IMR-90 (cell line): Measurements from ENCODE around the gene MTCL3.

Experiments used
- ATAC-seq: fragments of 200-7000 bp; cut with Tn5 transposase; 2 replicates; pipeline ENCODE4 v1.9.1; 2020; ENCODE audit warnings: low read depth, mild to moderate bottlenecking, moderate library complexity
- BruUV-seq: library from RNA; stranded (reverse); fragments of 400-500 nt; replicated peaks from 2 replicates; lab custom pipeline; 2021; lab: Mats Ljungman, UMichigan
- CTCF ChIA-PET: fragments of 300-600 bp; formaldehyde crosslinking; extraction: SDS; loops from one replicate; lab custom pipeline; 2021; ENCODE audit warnings: antibody characterized with exemption; lab: Yijun Ruan, JAX
- POLR2A ChIA-PET: fragments of 300-600 bp; sonication (Branson Sonifier 250); formaldehyde crosslinking; loops from one replicate; lab custom pipeline; 2022; ENCODE audit warnings: antibody characterized with exemption; ENCODE audit not compliant: unreplicated experiment; lab: Charles Lee
- DNase-seq: peaks from one replicate; pipeline ENCODE4 v3.0.0; 2013
- H2AFZ ChIP-seq: replicated peaks from 2 replicates; pipeline ENCODE3; 2013; ENCODE audit warnings: low read length, mild to moderate bottlenecking; ENCODE audit not compliant: poor library complexity
- H2AK5ac ChIP-seq: 2 replicates; pipeline ENCODE4 v1.6.1; 2013; ENCODE audit warnings: low read depth, low read length, inconsistent platforms
- H2AK9ac ChIP-seq: replicated peaks from 2 replicates; pipeline ENCODE3; 2013; ENCODE audit warnings: mild to moderate bottlenecking, low read depth, low read length, moderate library complexity; ENCODE audit not compliant: poor library complexity
- H2BK120ac ChIP-seq: 2 replicates; pipeline ENCODE4 v1.6.1; 2013; ENCODE audit warnings: low read depth, low read length, inconsistent platforms
- H2BK15ac ChIP-seq: 3 replicates; pipeline ENCODE4 v1.6.1; 2013; ENCODE audit warnings: low read depth, low read length, inconsistent platforms
- H2BK20ac ChIP-seq: 2 replicates; pipeline ENCODE4 v1.6.1; 2013; ENCODE audit warnings: low read depth, mild to moderate bottlenecking, inconsistent platforms, low read length, moderate library complexity
- H2BK5ac ChIP-seq: 2 replicates; pipeline ENCODE4 v1.6.1; 2013; ENCODE audit warnings: mild to moderate bottlenecking, low read depth, low read length, inconsistent platforms; ENCODE audit not compliant: poor library complexity, severe bottlenecking
- H3K14ac ChIP-seq: replicated peaks from 2 replicates; pipeline ENCODE4 v1.6.1; 2013; ENCODE audit warnings: low read depth, low read length, inconsistent platforms
- H3K18ac ChIP-seq: 2 replicates; pipeline ENCODE4 v1.6.1; 2013; ENCODE audit warnings: low read depth, low read length, control low read depth
- H3K23ac ChIP-seq: 2 replicates; pipeline ENCODE4 v1.6.1; 2013; ENCODE audit warnings: low read depth, low read length, inconsistent platforms
- H3K27ac ChIP-seq: 2 replicates; pipeline ENCODE4 v1.5.1; 2013; ENCODE audit warnings: mild to moderate bottlenecking, control low read depth, low read length; ENCODE audit not compliant: insufficient read depth
- H3K27me3 ChIP-seq: 2 replicates; pipeline ENCODE4 v1.6.1; 2013; ENCODE audit warnings: low read length; ENCODE audit not compliant: control insufficient read depth, insufficient read depth
- H3K36me3 ChIP-seq: 2 replicates; pipeline ENCODE4 v1.6.1; 2013; ENCODE audit warnings: low read length, mixed read lengths; ENCODE audit not compliant: control insufficient read depth, insufficient read depth
- H3K4ac ChIP-seq: 2 replicates; pipeline ENCODE4 v1.6.1; 2013; ENCODE audit warnings: low read depth, low read length, inconsistent platforms
- H3K4me1 ChIP-seq: 2 replicates; pipeline ENCODE4 v1.6.1; 2013; ENCODE audit warnings: low read length, mixed read lengths; ENCODE audit not compliant: control insufficient read depth, insufficient read depth
- H3K4me2 ChIP-seq: 2 replicates; pipeline ENCODE4 v1.6.1; 2013; ENCODE audit warnings: low read depth, mild to moderate bottlenecking, control low read depth, low read length, moderate library complexity
- H3K4me3 ChIP-seq: 2 replicates; pipeline ENCODE4 v1.5.1; 2013; ENCODE audit warnings: low read depth, mild to moderate bottlenecking, control low read depth, low read length, moderate library complexity; ENCODE audit not compliant: insufficient read depth
- H3K56ac ChIP-seq: 2 replicates; pipeline ENCODE4 v1.6.1; 2013; ENCODE audit warnings: low read length, inconsistent platforms; ENCODE audit not compliant: insufficient read depth; ENCODE audit errors: extremely low read depth
- H3K79me1 ChIP-seq, 2 experiments: 2 replicates each; pipeline ENCODE4 v1.6.1; 2013; ENCODE audit warnings: low read length in 2 of 2, inconsistent platforms in 1 of 2, low read depth in 1 of 2
- H3K9ac ChIP-seq: 2 replicates; pipeline ENCODE4 v1.6.1; 2013; ENCODE audit warnings: low read depth, low read length, control low read depth
- H3K9me1 ChIP-seq: 2 replicates; pipeline ENCODE4 v1.6.1; 2013; ENCODE audit warnings: low read length, inconsistent platforms; ENCODE audit not compliant: insufficient read depth
- H3K9me3 ChIP-seq: 2 replicates; pipeline ENCODE4 v1.6.1; 2013; ENCODE audit warnings: low read length; ENCODE audit not compliant: control insufficient read depth, insufficient read depth
- H4K20me1 ChIP-seq: 2 replicates; pipeline ENCODE4 v1.6.1; 2013; ENCODE audit warnings: low read length, inconsistent platforms; ENCODE audit not compliant: insufficient read depth
- H4K5ac ChIP-seq: 2 replicates; pipeline ENCODE4 v1.6.1; 2013; ENCODE audit warnings: mild to moderate bottlenecking, low read depth, low read length, control low read depth
- H4K8ac ChIP-seq, 2 experiments: 2 replicates each; pipeline ENCODE4 v1.6.1; 2013; ENCODE audit warnings: low read depth in 2 of 2, low read length in 2 of 2, control low read depth in 1 of 2, inconsistent platforms in 1 of 2
- H4K91ac ChIP-seq: 2 replicates; pipeline ENCODE4 v1.6.1; 2013; ENCODE audit warnings: low read depth, low read length, inconsistent platforms; ENCODE audit not compliant: insufficient read depth
- BHLHE40 ChIP-seq: fragments of 150-350 bp; IDR thresholded peaks from 2 replicates; pipeline ENCODE4 v1.6.1; 2016; ENCODE audit warnings: mild to moderate bottlenecking, low read depth, low read length
- CEBPB ChIP-seq: IDR thresholded peaks from 2 replicates; pipeline ENCODE4 v1.6.1; 2012; ENCODE audit warnings: low read depth, low read length, improper control_type of control experiment
- CHD1 ChIP-seq: IDR thresholded peaks from 2 replicates; pipeline ENCODE4 v1.6.1; 2012; ENCODE audit warnings: low read depth, low read length, improper control_type of control experiment
- FOS ChIP-seq: fragments of 150-350 bp; IDR thresholded peaks from 2 replicates; pipeline ENCODE4 v1.6.1; 2016; ENCODE audit warnings: low read depth, low read length
- MAFK ChIP-seq: IDR thresholded peaks from 2 replicates; pipeline ENCODE4 v1.6.1; 2012; ENCODE audit warnings: low read depth, low read length, improper control_type of control experiment
- MAZ ChIP-seq: IDR thresholded peaks from 2 replicates; pipeline ENCODE4 v1.6.1; 2012; ENCODE audit warnings: low read depth, mild to moderate bottlenecking, low read length, improper control_type of control experiment, moderate library complexity, borderline replicate concordance
- MXI1 ChIP-seq: IDR thresholded peaks from 2 replicates; pipeline ENCODE4 v1.6.1; 2012; ENCODE audit warnings: low read depth, mild to moderate bottlenecking, low read length, moderate library complexity, borderline replicate concordance
- NFE2L2 ChIP-seq: fragments of 150-350 bp; IDR thresholded peaks from 2 replicates; pipeline ENCODE4 v1.6.1; 2016; ENCODE audit warnings: low read depth, mild to moderate bottlenecking, low read length
- POLR2A ChIP-seq: IDR thresholded peaks from 2 replicates; pipeline ENCODE4 v1.6.1; 2012; ENCODE audit warnings: mild to moderate bottlenecking, low read depth, low read length
- RAD21 ChIP-seq: IDR thresholded peaks from 2 replicates; pipeline ENCODE4 v1.6.1; 2012; ENCODE audit warnings: low read length, improper control_type of control experiment
- RCOR1 ChIP-seq: IDR thresholded peaks from 2 replicates; pipeline ENCODE4 v1.6.1; 2012; ENCODE audit warnings: mild to moderate bottlenecking, low read length, improper control_type of control experiment; ENCODE audit not compliant: insufficient replicate concordance
- RFX5 ChIP-seq: IDR thresholded peaks from 2 replicates; pipeline ENCODE4 v1.8.0; 2012; ENCODE audit warnings: low read depth, mild to moderate bottlenecking, low read length, moderate library complexity
- SMC3 ChIP-seq: fragments of 150-350 bp; IDR thresholded peaks from 2 replicates; pipeline ENCODE4 v1.6.1; 2016; ENCODE audit warnings: low read depth, mild to moderate bottlenecking, antibody characterized with exemption, low read length, moderate library complexity
- WGBS, 2 experiments: methylation state at CpG; one replicate each; pipeline versions ENCODE4 v1.1.5 to v1.1.7; 2013; ENCODE audit warnings: missing lambda C conversion rate in 2 of 2; ENCODE audit not compliant: insufficient read length in 1 of 2; ENCODE audit errors: extremely low coverage in 2 of 2; 5-methylcytosine and 5-hydroxymethylcytosine counted together
- dilution Hi-C: fragments of 300-500 bp; cut with HindIII; formaldehyde crosslinking; loops from one replicate; pipeline ENCODE4 v1.14.3; 2018; ENCODE audit warnings: low sequenced_read_pairs; ENCODE audit not compliant: unreplicated experiment
- in situ Hi-C: fragments of 300-500 bp; cut with MboI; formaldehyde crosslinking; loops from 3 replicates; pipeline ENCODE4 v1.14.3; 2019; ENCODE audit warnings: low sequenced_read_pairs, inconsistent platforms, mixed read lengths
- intact Hi-C: fragments of 100-400 bp; cut with micrococcal nuclease; formaldehyde crosslinking; loops from 2 replicates; pipeline ENCODE4 v1.10.0; 2022
- TF ChIP-seq, protein P1 (sequence below): fragments of 150-350 bp; IDR thresholded peaks from 2 replicates; pipeline ENCODE4 v1.6.1; 2017; ENCODE audit warnings: mild to moderate bottlenecking, antibody characterized with exemption, low read length, low read depth
- TF ChIP-seq, protein P2 (sequence below): fragments of 150-350 bp; IDR thresholded peaks from 2 replicates; pipeline ENCODE4 v1.6.1; 2016; ENCODE audit warnings: low read depth, mild to moderate bottlenecking, low read length, moderate library complexity, borderline replicate concordance
- TF ChIP-seq, protein P3 (sequence below): conservative IDR thresholded peaks from 2 replicates; pipeline ENCODE4 v1.5.1; 2012; ENCODE audit warnings: mild to moderate bottlenecking, low read depth, low read length, improper control_type of control experiment

The MTCL3 gene

DNA sequence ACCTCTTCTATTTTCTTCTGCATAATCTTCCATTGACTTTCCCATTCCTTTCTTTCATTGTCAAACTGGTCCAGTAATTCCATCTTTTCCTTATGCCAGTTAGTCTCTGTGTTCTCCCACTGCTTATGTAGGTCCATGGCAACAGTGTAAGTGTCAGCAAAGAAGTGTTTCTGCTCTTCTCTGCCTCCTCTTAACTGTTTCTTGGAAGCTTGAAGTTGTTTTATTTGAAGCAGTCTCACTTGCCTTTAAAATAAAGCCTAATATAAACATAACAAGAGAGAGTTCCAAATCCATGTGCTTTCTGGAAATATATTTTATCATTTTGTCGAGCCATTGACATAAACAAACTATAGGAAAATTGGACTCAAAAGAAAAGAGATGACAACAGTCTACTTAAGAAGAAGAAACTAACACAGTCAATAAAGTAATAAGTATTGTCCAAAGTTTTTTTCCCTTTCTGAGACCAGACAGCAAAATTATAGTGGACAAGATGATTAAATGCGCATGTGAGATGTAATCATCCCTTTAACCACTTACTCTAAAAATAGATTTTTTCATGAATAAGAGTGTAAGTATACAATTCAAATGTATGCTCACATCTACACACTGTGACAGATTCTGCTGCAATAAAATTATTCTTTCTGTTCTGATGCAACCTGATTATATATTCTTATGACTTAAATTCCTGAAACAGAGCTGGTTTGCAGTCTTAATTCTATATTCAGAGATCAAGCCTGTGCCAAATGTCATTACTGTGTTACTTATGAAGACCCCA, 65.1 kb downstream of the MTCL3 start:
- ChIA-PET CTCF (no interaction called here), POLR2A (no interaction called here)
- no peak overlapping the region for H2BK5ac ChIP-seq
- H3K4me2 ChIP-seq = no peak overlapping the region
- H3K9me1 ChIP-seq = no peaks in the 10 kb centered on the region
- WGBS, 2 experiments = no CpG with 5 or more reads among the region's 2 CpGs
- intact Hi-C loops = no loop called here
- H3K9ac ChIP-seq = no peak overlapping the region
- H3K27ac ChIP-seq = no peak overlapping the region
- H3K4me3 ChIP-seq = no peak overlapping the region
- no peak overlapping the region for H2AFZ ChIP-seq
- no peaks in the 10 kb centered on the region for H3K27me3 ChIP-seq
- in situ Hi-C loops = no loop called here
- no peak overlapping the region; the same call in 1 of the 2 replicates for H3K14ac ChIP-seq
- H2AK9ac ChIP-seq = no peak overlapping the region
- H3K56ac ChIP-seq = no peak overlapping the region
- H3K18ac ChIP-seq = no peak overlapping the region
- H4K91ac ChIP-seq = no peak overlapping the region
- H2BK120ac ChIP-seq = no peak overlapping the region
- no peak overlapping the region for H3K4ac ChIP-seq
- H3K9me3 ChIP-seq = no peaks in the 10 kb centered on the region
- no peak overlapping the region for H2BK20ac ChIP-seq
- H4K8ac ChIP-seq = no peak overlapping the region
- dilution Hi-C loops = no loop called here
- no peak overlapping the region for H3K23ac ChIP-seq
- peaks cover 2% of the 10 kb centered on the region for H3K4me1 ChIP-seq
- H3K79me1 ChIP-seq = no peaks in the 10 kb centered on the region
- no TSS peak for BruUV-seq
- DNase-seq = no peak
- no peak overlapping the region for H2AK5ac ChIP-seq
- no peaks in the 10 kb centered on the region for H3K36me3 ChIP-seq
- no peak overlapping the region for H2BK15ac ChIP-seq
- no peaks in the 10 kb centered on the region for H4K20me1 ChIP-seq
- no peak for TF ChIP-seq FOS
- no peak for TF ChIP-seq RAD21
- TF ChIP-seq BHLHE40 = no peak
- TF ChIP-seq CHD1 = no peak
- TF ChIP-seq, protein P1, sequence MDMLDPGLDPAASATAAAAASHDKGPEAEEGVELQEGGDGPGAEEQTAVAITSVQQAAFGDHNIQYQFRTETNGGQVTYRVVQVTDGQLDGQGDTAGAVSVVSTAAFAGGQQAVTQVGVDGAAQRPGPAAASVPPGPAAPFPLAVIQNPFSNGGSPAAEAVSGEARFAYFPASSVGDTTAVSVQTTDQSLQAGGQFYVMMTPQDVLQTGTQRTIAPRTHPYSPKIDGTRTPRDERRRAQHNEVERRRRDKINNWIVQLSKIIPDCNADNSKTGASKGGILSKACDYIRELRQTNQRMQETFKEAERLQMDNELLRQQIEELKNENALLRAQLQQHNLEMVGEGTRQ = no peak
- no peak for TF ChIP-seq NFE2L2
- TF ChIP-seq, protein P2, sequence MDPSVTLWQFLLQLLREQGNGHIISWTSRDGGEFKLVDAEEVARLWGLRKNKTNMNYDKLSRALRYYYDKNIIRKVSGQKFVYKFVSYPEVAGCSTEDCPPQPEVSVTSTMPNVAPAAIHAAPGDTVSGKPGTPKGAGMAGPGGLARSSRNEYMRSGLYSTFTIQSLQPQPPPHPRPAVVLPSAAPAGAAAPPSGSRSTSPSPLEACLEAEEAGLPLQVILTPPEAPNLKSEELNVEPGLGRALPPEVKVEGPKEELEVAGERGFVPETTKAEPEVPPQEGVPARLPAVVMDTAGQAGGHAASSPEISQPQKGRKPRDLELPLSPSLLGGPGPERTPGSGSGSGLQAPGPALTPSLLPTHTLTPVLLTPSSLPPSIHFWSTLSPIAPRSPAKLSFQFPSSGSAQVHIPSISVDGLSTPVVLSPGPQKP = no peak
- TF ChIP-seq MXI1 = no peak
- TF ChIP-seq RFX5 = no peak
- TF ChIP-seq SMC3 = no peak
- TF ChIP-seq MAZ = no peak
- TF ChIP-seq MAFK = no peak
- TF ChIP-seq, protein P3, sequence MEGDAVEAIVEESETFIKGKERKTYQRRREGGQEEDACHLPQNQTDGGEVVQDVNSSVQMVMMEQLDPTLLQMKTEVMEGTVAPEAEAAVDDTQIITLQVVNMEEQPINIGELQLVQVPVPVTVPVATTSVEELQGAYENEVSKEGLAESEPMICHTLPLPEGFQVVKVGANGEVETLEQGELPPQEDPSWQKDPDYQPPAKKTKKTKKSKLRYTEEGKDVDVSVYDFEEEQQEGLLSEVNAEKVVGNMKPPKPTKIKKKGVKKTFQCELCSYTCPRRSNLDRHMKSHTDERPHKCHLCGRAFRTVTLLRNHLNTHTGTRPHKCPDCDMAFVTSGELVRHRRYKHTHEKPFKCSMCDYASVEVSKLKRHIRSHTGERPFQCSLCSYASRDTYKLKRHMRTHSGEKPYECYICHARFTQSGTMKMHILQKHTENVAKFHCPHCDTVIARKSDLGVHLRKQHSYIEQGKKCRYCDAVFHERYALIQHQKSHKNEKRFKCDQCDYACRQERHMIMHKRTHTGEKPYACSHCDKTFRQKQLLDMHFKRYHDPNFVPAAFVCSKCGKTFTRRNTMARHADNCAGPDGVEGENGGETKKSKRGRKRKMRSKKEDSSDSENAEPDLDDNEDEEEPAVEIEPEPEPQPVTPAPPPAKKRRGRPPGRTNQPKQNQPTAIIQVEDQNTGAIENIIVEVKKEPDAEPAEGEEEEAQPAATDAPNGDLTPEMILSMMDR = no peak
- TF ChIP-seq RCOR1 = no peak
- no peak for TF ChIP-seq CEBPB
- TF ChIP-seq POLR2A = no peak
- H4K5ac ChIP-seq = no peak overlapping the region
- no peak for ATAC-seq
